Measurements from ENCODE around the gene LRRC15. TPM values are rescaled to one million over a fixed set of nuclear protein-coding genes. Genes with fewer than 3 reads are reported as not detected.

The LRRC15 gene
- total RNA-seq, 2 donors from 2014 or later, result 1.1 TPM; not detected in 1

DNA sequence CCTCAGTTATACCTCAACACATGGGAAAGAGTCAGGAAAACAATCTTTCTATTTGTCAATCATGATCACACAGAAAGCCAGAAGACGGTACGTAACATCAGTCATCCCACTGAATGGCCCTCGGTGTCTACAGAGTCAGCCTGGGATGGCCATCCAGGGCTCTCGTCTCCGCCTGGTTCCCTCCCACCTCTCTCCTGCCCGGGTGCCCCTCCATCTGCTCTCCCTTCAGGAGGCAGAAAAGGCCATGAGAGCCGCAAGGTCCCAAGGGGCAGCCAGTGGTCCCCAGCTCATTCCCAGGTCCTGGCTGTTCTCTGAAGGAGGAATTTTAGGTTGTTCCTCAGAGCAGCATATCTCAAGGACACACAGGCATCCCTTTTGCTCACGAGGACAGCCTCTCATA, 4.4 kb upstream of the LRRC15 start:
- Histone ChIP-seq H3K4me1 (replicated peaks) (no peaks in the 10 kb centered on the region), H3K9me3 (no peaks in the 10 kb centered on the region), H3K36me3 (no peaks in the 10 kb centered on the region), H3K27ac (no peak overlapping the region), H3K27me3 (replicated peaks; ENCODE audit: insufficient read depth) (peaks cover 4% of the 10 kb centered on the region), H3K4me3 (no peak overlapping the region)
- intact Hi-C loops (cut with DNase I), result no loop called here
- WGBS, result 74% methylated on average over 8 of the region's 8 CpGs
- TF ChIP-seq, protein P1, sequence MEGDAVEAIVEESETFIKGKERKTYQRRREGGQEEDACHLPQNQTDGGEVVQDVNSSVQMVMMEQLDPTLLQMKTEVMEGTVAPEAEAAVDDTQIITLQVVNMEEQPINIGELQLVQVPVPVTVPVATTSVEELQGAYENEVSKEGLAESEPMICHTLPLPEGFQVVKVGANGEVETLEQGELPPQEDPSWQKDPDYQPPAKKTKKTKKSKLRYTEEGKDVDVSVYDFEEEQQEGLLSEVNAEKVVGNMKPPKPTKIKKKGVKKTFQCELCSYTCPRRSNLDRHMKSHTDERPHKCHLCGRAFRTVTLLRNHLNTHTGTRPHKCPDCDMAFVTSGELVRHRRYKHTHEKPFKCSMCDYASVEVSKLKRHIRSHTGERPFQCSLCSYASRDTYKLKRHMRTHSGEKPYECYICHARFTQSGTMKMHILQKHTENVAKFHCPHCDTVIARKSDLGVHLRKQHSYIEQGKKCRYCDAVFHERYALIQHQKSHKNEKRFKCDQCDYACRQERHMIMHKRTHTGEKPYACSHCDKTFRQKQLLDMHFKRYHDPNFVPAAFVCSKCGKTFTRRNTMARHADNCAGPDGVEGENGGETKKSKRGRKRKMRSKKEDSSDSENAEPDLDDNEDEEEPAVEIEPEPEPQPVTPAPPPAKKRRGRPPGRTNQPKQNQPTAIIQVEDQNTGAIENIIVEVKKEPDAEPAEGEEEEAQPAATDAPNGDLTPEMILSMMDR (IDR thresholded peaks at IDR 0.05), result no peak
- TF ChIP-seq POLR2A (IDR thresholded peaks at IDR 0.05) (no peak), POLR2AphosphoS5 (IDR thresholded peaks at IDR 0.05) (no peak)
- no peak for DNase-seq (ENCODE audit: low spot score)

DNA sequence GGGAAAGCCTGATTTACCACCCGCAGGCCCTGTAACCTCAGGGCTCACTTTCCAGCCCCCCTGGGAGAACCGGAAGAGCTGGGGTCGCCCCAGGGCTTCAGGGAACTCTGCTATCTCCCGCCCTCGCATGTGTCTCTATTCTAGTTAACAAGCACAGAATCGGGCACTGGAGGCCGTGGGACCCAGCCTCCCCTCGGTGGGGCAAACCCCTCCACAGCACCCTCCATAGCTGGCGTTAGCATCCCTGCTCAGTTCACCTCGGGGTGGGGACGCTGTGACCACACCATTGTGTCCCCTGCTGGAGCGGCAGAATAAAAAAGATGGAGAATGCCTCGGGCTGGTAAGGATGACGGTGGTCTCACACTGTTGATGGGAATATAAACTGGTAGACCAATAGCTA, 3.5 kb upstream of the LRRC15 start:
- 88% methylated on average over 14 of the region's 14 CpGs for WGBS
- intact Hi-C loops (cut with DNase I), result no loop called here
- no peaks in the 10 kb centered on the region for H3K4me1 ChIP-seq (replicated peaks)
- no peak for TF ChIP-seq POLR2A (IDR thresholded peaks at IDR 0.05)
- TF ChIP-seq, protein P1 (IDR thresholded peaks at IDR 0.05), result no peak
- TF ChIP-seq POLR2AphosphoS5 (IDR thresholded peaks at IDR 0.05), result no peak
- no peak overlapping the region for H3K4me3 ChIP-seq
- H3K27me3 ChIP-seq (replicated peaks; ENCODE audit: insufficient read depth), result peaks cover 8% of the 10 kb centered on the region
- H3K9me3 ChIP-seq, result no peaks in the 10 kb centered on the region
- DNase-seq (ENCODE audit: low spot score), result no peak
- no peak overlapping the region for H3K27ac ChIP-seq
- no peaks in the 10 kb centered on the region for H3K36me3 ChIP-seq

DNA sequence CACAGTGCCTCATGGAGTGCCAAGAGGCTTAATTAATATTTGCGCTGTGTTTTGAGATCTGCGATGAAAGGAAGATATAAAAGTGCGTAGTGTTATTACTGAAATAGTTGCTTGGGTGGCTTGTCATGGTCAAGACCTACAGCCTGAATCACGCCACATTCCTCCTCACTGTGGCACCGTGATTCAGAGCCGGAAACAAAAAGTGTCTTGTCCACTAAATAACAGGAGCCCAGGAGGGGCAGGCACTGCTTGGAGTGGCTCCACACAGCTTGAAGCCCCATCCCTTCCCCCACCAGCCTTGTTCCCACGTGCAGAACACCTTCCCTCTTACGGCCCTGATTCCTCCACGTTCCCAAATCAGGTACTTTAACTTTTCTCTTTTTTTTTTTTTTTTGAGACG, 1.2 kb upstream of the LRRC15 start:
- DNase-seq (ENCODE audit: low spot score), result no peak
- WGBS, result 73% methylated on average over 10 of the region's 10 CpGs
- Histone ChIP-seq H3K36me3 (no peaks in the 10 kb centered on the region), H3K4me1 (replicated peaks) (no peaks in the 10 kb centered on the region), H3K9me3 (no peaks in the 10 kb centered on the region), H3K27me3 (replicated peaks; ENCODE audit: insufficient read depth) (peaks cover 8% of the 10 kb centered on the region), H3K27ac (no peak overlapping the region), H3K4me3 (no peak overlapping the region)
- intact Hi-C loops (cut with DNase I), result no loop called here
- no peak for TF ChIP-seq POLR2AphosphoS5 (IDR thresholded peaks at IDR 0.05)
- TF ChIP-seq, protein P1 (IDR thresholded peaks at IDR 0.05), result no peak
- TF ChIP-seq POLR2A (IDR thresholded peaks at IDR 0.05), result no peak

DNA sequence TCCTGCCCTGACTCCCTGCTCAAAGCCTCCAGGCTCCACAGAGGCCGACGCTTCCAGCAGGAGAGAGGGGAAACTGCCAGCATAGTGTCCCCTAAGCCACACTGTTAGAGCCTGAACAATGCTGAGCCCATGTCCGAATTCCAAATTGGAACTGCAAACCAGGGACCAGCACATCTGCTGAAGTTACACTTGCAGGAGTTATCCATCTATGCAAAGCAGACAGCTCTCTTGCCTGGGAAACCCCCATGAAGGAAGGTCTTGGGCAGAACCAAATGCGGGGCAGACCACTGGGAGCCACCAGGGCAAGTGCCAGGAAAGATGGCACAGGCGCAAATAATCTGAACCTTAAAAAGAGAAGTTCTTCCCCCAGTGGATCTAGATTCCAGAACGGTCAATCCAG, 625 bp downstream of the LRRC15 start:
- no peak for DNase-seq (ENCODE audit: low spot score)
- Histone ChIP-seq H3K36me3 (no peaks in the 10 kb centered on the region), H3K4me3 (no peak overlapping the region), H3K27ac (no peak overlapping the region), H3K27me3 (replicated peaks; ENCODE audit: insufficient read depth) (peaks cover 8% of the 10 kb centered on the region), H3K4me1 (replicated peaks) (no peaks in the 10 kb centered on the region), H3K9me3 (no peaks in the 10 kb centered on the region)
- 78% methylated on average over 6 of the region's 6 CpGs for WGBS
- TF ChIP-seq POLR2A (IDR thresholded peaks at IDR 0.05), result no peak
- TF ChIP-seq POLR2AphosphoS5 (IDR thresholded peaks at IDR 0.05), result no peak
- TF ChIP-seq, protein P1 (IDR thresholded peaks at IDR 0.05), result no peak
- intact Hi-C loops (cut with DNase I), result no loop called here

DNA sequence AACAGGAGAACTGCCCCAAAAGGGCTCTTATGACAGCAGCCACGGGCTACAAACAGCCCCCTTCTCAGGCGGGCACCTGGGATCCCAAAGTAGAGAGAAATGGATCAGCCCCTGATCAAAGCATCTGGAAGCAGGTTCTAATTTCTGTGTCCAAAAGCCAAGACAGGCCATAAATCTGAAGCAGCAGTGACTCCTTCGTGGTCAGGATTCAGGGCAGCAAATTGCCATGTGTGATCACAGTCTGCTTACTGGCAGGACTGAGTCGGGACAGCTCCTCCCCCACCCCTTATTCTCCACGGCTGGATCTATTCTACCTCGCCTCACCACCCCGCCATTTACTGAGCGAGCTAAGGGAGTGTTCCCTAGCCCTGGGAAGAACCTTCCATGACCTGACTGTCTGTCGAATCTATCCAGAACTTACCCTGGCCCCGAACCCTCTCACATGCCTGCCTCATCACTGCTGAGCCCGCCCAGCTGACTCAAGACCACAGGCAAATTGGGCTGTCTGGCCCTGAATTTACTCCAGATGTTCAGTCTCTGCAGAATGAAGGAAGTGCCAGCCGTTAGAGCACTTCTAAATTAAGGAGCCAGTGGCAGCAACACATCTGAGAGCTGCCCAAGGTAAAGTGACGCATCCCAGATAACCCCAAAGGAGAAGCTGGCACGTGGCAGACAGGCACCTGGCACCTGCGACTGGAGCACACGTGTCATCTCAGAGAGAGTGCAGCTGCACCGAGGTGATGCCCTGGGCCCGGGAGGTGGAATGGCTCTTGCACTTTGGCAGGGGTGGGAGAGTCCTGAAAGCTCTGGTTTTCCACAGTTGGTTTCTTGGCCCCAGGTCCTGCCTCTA, 1.3 kb downstream of the LRRC15 start:
- Histone ChIP-seq H3K27ac (no peak overlapping the region), H3K36me3 (no peaks in the 10 kb centered on the region), H3K27me3 (replicated peaks; ENCODE audit: insufficient read depth) (peaks cover 8% of the 10 kb centered on the region), H3K4me3 (no peak overlapping the region), H3K4me1 (replicated peaks) (no peaks in the 10 kb centered on the region), H3K9me3 (no peaks in the 10 kb centered on the region)
- no peak for DNase-seq (ENCODE audit: low spot score)
- WGBS, result 62% methylated on average over 18 of the region's 18 CpGs
- TF ChIP-seq POLR2AphosphoS5 (IDR thresholded peaks at IDR 0.05) (no peak), POLR2A (IDR thresholded peaks at IDR 0.05) (no peak)
- TF ChIP-seq, protein P1 (IDR thresholded peaks at IDR 0.05), result no peak
- intact Hi-C loops (cut with DNase I), result no loop called here
